GM19397 (cell line): Measurements from ENCODE around the gene RPS6KA3.
A peak's percentile ranks its signal among the peaks of the same experiment; 100 is the strongest.

Source experiments
- ATAC-seq: cut with Tn5 transposase; IDR thresholded peaks from one replicate; pipeline ENCODE4 v1.9.1; 2021; ENCODE audit warnings: mild to moderate bottlenecking, moderate library complexity; ENCODE audit not compliant: unreplicated experiment

Gene RPS6KA3

DNA sequence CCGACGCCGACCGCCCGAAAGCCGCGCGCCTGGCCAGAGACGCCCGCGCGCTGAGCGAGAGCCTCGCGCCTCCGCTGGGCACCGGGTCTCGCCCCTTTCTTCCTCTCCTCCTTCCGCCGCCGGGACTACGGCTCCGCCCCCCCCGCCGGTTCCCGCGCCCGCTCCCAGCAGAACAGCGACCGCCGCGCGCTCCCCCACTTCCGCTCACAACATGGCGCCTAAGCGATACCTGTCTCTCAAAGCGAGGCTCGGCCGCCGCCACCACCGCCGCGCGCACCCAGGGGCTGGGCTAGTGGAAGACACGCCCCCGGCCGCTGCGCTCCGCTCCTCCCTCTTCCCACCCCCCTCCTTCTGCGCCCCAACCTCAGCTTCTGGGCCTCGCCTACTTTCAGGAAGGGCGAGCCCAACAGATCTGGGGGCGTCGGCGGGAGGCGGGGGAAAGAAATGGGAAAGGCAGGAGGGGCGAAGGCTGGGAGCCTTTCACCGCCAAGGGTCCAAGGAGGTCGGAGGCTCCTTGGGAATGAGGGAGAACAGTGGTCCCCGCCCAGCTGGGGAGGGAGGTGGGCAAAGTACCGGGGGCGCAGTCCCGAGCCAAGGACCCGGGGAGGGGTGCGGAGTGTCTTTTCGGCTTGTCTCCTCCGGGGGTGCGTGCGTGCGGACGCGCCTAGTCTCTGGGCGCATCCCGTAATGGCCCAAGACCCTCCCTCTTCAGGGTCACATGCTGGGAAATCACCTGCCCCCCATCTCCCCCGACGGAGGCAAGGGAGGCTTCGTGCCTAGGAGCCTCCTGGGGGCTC, at the start of gene RPS6KA3:
Gene RPS6KA3, minus strand, starts transcription at position 100 of the 797 bp plus-strand sequence. CDS start 277 bp downstream, outside the sequence.
- peak; percentile 90 for ATAC-seq

DNA sequence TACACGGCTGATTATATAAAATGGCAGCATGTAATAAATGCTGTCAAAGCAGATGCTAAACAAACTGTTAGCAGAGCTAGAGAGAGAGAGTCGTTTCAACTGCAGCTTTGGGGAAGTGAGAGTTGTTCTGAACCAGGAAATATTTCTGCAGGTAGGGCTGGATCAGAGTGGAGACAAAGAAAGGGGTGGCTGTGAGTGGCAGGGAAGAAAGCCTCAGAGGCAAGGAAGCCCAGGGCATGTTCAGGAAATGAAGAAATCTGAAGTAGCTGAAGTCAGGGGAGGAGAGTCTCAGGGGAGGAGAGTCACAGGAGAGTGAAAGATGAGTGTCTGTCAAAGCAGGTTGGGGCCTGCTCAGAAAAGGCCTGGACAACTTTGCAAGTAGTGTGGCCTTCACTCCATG, 48.4 kb upstream of the RPS6KA3 start:
- peak; percentile 74 for ATAC-seq

DNA sequence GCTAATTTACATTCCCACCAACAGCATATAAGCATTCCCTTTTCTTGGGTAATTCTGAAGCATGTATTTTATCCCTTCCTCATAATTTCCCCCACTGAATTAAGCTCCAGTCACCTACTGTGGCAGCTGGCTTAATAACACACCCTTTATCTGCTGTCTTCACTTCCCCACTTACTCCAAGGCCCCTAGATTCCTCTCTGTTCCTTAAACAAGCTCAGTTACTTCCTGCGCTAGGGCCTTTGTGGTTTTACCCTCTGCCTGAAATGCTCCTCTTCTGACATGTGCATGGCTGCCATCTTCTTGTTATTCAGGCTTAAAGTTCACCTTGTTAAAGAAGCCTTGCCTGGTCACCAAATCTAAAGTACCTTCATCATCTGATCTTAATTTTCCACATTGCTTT, 47.2 kb upstream of the RPS6KA3 start:
- no peak for ATAC-seq

DNA sequence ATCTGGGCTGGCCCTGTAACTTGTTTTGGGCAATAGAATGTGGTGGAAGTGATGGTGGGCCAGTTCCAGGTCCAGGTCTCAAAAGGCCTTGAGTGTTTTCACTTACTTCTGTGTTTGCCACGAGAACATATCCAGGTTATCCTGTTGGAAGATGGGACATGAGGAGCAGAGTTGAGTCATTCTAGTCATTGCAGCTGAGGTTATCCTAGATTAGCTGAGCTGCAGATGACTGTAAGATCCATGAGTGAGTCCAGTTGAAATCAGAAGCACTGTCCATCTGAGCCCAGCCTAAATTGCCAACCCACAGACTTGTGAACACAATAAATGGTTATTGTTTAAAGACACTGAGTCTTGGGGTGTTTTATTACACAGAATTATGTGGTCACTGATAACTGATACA, 45.3 kb upstream of the RPS6KA3 start:
- no peak for ATAC-seq

DNA sequence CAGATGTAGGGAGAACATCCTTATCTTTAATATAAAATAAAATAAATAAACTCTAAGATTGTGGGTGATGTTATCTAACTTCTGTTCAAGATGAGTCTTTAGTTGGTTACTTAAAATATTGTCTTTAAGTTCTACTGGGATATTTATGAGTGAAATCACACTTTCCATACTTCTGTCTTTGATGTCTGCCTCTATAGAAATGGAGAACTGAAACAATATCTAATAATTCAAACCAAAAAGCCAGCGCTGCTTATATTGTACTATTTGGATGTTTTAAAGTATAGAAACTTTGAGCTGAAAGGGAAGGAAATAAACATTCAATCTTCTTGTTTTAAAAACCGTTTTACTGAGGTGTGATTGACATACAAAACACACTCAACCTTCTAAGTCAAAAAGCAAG, 44.8 kb upstream of the RPS6KA3 start:
- no peak for ATAC-seq

DNA sequence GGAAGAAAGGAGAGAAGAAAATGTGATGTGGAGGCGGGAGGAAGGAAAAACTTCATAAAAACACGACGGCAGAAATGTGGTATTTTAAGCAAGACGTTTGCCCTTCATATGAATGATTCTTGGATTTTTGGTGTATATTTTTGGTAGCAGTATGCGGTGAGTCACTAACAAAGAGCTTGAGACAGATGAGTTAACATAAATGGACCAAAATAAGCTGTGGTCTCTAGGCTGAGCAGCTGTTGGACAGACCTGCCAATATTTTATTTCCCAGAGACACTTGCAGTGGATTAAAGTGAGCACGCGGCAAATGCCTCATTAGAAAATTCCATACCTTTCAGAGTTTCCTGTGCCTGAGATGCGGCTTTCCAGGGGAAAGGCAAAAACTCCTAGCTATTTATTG, 43.1 kb upstream of the RPS6KA3 start:
- ATAC-seq, result no peak

DNA sequence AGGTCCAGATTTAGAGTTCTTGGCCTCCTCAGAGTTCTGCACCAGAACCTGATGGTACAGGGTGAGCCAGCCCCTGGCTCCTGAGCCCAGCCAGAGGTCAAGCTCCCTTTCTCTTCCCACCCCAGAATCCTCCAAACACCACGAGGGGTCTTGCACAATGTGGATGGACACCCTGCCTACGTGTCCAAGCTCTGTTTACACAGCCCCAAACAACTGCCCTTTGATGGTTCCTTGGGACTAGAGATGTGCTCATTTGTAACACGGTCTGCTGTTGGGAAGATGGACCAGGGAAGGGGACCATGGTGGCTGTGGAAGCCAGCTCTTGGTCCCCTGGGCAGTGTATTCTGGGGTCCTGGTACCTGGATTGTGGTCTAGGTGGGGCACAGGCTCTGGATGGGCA, 40.0 kb upstream of the RPS6KA3 start:
- no peak for ATAC-seq

DNA sequence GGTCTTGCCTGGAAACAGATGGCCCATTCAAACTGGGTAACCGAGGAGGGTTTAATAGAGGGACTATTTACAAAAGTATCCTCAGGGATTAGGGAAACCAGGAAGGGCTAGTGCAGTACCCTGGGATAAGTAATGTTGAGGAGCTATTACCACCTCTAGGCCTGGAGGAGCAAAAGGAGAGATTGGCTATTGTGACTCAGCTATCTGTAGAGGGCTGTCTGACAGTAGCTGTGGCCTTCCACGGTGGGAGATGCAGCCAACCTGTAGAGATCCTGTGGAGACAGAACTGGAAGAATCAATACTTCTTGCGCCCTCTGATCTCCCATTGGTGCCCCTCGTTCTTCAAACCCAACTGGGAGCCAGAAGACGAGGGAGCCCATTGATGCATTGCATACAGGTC, 34.1 kb upstream of the RPS6KA3 start:
- ATAC-seq, result no peak

DNA sequence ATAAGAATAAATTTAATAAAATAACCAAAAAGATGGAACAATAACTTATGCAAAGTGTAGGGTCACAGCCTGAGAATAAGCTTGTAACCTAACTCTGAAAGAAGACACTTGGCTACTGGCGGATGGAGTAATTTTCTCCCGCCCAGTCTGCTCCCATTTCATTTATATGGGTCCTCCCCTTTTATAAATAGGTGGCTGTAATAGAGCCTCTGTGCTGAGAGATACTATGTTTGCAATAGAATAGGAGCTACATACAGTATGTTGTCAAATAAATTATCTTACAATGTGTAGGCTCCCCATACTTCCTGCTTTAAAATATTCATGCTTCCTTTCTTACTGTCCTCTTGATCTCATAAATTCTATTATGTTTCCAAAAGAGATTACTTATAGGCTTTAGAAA, 28.2 kb upstream of the RPS6KA3 start:
- ATAC-seq, result no peak

DNA sequence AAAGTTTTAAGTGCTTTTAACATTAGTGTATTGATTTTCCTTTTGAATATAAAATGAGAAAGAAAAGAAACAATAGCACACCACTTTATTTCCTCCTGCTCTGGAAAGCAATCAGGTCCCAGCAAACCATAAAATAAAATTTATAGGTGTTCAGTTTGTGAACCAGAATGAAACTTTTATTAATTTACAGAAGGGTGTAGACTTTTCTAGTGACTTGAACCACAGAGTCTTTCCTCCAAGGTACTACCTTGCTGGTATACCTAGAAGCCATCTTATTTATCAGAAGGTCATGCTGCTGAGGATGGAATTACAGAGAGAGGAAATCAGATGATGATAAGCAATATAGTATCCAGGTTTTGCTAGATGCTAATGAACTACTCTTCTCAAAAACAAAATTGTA, 27.6 kb upstream of the RPS6KA3 start:
- ATAC-seq, result no peak

DNA sequence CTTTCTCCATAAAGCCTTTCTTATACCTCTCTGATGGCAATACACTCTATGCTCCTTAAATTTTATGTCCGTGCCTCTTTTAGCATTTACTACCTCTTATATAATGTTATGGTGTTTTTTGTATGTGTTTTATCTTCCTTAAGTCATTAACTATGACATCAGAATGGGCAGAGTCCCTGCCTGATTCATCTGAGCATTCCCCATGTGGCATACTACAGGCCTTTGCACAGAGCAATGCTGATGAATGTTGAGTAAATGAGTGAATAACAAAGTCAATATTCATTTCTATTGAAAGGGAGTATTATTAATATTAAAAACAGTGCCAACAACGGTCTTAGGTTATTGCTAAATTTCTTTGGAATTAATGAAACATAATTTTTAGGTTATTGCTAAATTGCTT, 18.8 kb upstream of the RPS6KA3 start:
- ATAC-seq, result no peak

DNA sequence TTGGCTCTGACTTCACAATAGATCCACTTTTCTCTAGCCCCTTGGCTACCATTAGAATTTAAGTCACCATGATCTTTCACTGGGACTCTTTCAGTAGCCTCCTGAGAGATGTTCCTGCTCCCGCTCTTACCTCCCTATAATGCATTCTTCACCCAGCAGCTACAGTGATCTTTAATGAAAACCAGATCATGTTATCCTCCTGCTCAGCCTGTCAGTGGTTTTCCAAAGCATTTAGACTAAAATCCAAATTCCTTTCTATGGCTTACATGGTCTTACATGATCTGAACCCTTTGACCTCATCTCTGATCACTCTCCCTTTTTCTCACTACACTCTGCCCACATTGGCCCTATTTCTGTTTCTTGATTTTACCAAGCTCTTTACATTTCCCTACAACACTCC, 18.3 kb upstream of the RPS6KA3 start:
- ATAC-seq, result no peak

DNA sequence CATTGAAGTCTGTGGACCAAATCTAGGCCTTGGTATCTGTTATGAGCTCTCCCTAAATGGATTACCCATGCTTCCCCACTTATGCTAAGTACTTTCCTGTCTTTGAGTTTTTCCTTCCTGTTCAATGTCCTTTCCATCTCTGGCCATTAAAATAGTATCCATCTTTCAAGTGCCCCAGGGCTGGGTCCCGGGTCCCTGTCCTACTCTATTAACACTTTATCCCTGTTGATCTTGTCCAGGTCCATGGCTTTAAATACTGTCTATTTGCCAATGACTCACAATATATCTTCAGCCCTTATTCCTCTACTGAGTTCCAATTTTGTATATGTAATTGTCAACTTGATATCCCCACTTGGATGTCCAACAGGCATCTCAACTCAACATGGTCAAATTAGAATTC, 17.7 kb upstream of the RPS6KA3 start:
- no peak for ATAC-seq

DNA sequence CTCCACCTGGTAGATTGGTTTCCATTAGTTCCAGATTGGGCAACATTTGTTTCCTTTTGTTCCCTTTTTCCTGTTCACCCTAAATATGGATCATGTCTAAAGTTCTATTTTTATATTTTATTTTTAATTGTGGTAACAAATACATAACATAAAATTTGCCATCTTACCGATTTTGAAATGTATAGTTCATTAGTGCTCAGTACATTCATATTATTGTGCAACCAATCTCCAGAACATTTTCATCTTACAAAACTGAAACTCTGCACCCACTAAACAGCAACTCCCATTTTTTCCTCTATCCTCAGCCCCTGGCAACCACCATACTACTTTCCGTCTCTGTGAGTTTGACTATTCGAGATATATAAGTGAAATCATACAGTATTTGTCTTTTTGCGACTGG, 14.2 kb upstream of the RPS6KA3 start:
- no peak for ATAC-seq

DNA sequence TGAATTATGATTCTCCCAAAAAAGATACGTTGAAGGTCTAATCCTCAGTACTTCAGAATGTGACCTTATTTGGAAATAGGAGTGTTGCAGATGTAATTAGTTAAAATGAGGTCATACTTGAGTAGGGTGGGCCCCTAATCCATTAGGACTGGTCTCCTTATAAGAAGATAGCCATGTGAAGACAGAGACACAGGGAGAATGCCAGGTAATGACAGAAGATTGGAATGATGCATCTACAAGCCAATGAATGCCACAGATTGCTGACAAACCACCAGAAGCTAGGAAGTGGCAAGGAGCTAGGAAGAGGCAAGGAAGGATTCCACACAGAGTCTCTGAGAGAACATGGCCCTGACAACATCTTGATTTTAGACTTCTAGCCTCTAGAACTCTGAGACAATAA, 7.4 kb upstream of the RPS6KA3 start:
- ATAC-seq, result no peak

DNA sequence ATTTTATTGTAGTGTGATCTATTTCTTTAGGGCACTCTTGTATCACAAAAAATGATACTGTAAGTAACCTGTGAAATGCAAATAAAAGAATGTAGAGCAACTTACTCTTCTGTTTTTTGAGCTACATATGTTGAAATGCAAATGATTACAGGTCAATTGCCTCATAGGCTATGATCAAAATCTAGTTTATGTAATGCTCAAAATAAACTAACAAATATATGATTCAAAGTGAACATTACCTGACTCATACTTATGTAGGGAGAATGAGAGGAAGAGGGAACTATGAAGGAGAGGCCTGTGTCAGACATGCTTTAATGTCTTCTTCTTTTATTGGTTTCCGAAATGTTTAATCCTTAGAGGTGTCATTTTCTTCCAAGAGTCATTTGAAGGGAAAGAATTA, 5.0 kb upstream of the RPS6KA3 start:
- no peak for ATAC-seq

DNA sequence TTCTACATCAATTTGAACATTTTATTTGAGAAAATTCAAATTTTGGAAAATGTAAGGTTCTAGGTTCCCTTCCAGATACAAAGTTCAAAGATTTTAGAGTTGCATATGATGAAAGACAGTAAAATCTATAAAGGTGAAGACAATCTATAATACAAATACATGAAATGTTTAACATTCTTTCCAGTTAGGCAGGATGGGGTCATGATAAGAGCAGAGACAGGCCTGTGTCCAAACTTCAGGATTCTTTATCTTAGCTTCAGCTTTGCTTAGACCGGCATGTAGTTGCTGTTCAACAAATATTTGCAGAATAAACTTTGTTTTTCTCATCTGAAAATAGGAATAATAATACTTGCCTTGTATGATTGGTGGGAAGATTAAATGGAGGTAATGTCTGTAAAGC, 4.5 kb upstream of the RPS6KA3 start:
- no peak for ATAC-seq

DNA sequence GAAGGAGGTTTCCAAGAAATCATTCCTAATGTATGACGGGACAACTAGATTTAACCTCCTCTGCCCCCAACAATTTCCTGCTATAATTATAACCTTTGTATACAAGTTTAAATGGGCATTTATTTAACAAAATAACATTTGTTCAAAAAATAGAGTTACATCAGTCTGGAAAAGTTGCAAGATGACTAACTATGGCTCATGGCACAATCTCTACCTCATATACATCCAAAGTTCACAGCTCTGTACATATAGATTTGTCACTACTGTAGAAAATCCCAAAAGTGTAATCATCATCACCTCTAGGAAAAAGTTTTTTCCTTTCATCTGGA, 3.8 kb upstream of the RPS6KA3 start:
- ATAC-seq, result no peak

DNA sequence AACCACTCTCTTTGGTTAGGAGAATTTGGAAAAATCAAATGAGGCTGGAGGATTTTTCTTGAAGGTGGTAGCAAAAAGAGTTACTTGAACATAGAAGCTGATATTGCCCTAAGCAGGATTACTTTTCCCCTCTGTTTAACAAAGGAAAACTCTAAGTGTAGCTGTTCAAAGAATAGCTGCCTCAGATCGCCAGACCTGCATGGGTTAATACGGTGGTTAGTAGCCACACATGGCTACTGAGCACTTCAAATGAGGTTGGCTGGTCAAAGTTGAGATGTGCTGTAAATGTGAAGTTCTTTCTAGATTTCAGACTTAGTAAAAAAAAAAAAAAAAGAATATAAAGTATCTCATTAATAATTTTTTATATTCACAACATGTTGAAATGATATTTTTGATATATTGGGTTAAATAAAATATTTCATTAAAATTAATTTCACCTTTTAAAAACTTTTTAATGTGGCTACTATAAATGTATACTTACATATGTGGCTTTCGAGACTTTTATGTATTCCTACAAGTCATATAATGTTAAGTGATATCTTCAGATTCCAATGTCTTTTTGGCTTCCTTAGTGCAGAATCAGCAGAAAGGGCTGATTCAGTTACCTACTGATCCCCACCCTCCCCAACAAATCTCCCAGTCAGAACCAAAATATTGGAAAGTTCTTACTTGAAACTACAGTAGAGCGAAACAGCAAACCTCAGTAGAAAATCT, 3.3 kb upstream of the RPS6KA3 start:
- ATAC-seq, result no peak

DNA sequence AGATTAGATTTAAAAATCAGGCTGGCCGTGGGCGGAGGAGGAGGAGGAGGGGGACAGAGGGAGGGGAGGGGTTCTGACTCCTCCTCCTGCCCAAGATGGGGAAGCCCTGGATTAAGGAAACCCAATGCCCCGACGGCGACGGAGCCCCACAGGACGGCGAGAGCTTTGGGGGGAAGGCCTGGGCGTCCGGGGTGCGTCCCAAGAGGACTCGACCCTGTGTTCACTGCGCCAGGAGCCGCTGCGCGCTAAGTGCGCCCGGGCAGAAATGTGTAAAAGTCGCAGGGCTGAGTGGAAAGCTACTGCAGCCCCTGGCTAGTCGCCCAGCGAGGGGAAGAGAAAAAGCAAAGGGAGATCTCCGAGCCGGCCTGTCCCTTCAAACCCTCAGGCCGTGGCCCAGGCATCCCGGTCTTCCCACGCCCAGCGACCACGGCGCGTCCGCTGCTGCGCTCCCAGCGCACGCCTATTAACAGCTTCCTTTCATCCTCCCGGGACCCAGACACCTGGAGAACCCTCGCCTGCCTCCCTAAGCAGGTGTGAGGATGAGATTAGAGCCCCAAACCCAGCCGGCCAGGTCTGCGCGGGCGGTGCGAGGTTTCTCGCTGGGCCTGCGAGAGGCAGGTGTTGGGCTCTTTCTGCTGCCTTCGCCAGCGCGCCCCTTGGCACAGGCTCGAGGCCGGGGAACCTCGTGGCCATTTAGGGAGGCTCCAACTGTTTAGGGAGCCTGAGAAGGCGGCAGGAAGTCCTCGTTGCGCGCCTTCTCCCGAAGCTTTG, 1.4 kb upstream of the RPS6KA3 start:
- ATAC-seq, result no peak

DNA sequence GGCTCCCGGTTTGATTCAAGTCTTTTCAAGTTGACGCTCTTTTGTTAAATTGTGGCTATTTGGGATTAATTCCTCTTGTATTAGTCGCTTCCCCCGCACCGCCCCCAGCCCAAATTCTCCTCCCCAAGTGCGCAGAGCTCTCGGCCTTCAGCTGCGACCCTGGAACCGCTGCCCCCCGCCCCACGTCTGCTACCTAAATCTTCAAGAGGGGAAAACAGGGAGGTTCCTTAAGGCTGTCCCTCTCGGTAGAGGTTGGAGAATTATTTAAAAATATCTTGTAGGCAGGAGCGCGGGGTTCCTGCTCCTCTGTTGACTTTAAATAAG, 860 bp upstream of the RPS6KA3 start:
- no peak for ATAC-seq
